Measurements from ENCODE around the gene BGLAP. TPM values are rescaled to one million over a fixed set of nuclear protein-coding genes. Genes with fewer than 3 reads are reported as not detected.

The BGLAP gene
- total RNA-seq, 1 donor from 2014 or later: not detected

- H3K4me1 Mint-ChIP-seq (ENCODE audit: low read depth, unreplicated experiment): peaks cover 10% of the 10 kb centered on the region
- H3K27me3 Mint-ChIP-seq (ENCODE audit: unreplicated experiment): peaks cover 2% of the 10 kb centered on the region
- H3K9me3 Mint-ChIP-seq (ENCODE audit: unreplicated experiment): peaks cover 2% of the 10 kb centered on the region
- H3K36me3 Mint-ChIP-seq (ENCODE audit: unreplicated experiment): no peaks in the 10 kb centered on the region
- no peak for DNase-seq
- H3K27ac Mint-ChIP-seq (ENCODE audit: unreplicated experiment): no peak overlapping the region
- TF ChIP-seq, protein P1, sequence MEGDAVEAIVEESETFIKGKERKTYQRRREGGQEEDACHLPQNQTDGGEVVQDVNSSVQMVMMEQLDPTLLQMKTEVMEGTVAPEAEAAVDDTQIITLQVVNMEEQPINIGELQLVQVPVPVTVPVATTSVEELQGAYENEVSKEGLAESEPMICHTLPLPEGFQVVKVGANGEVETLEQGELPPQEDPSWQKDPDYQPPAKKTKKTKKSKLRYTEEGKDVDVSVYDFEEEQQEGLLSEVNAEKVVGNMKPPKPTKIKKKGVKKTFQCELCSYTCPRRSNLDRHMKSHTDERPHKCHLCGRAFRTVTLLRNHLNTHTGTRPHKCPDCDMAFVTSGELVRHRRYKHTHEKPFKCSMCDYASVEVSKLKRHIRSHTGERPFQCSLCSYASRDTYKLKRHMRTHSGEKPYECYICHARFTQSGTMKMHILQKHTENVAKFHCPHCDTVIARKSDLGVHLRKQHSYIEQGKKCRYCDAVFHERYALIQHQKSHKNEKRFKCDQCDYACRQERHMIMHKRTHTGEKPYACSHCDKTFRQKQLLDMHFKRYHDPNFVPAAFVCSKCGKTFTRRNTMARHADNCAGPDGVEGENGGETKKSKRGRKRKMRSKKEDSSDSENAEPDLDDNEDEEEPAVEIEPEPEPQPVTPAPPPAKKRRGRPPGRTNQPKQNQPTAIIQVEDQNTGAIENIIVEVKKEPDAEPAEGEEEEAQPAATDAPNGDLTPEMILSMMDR (IDR thresholded peaks at IDR 0.05; ENCODE audit: partially characterized antibody, unreplicated experiment): no peak
- H3K4me3 Mint-ChIP-seq (ENCODE audit: unreplicated experiment): no peak overlapping the region
These were observed 15.2 kb upstream of the BGLAP start for GRCh38 chr1:156226782-156227181.

DNA sequence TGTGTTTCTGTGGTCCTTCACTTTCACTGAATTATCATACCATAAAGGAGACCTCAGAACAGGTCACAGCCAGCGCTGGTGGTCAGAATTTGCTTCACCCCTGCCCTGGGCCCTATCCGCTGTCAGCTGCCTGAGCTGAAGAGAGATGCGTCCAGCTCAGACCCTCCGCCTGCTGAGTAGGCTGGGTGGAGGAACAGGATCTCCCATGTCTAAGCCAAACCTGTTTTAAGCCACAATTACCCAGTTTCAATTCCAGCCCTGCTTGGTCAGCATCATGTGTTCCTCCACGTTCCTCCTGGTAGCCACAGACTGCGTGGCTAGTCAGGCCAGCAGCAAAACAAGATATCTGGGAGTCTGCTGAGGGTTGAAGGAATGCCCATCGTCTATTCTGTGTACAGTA, 13.5 kb upstream of the BGLAP start:
- TF ChIP-seq, protein P1 (IDR thresholded peaks at IDR 0.05; ENCODE audit: partially characterized antibody, unreplicated experiment): no peak
- peaks cover 2% of the 10 kb centered on the region for H3K27me3 Mint-ChIP-seq (ENCODE audit: unreplicated experiment)
- no peak for DNase-seq
- no peaks in the 10 kb centered on the region for H3K36me3 Mint-ChIP-seq (ENCODE audit: unreplicated experiment)
- H3K4me1 Mint-ChIP-seq (ENCODE audit: low read depth, unreplicated experiment): peaks cover 13% of the 10 kb centered on the region
- H3K9me3 Mint-ChIP-seq (ENCODE audit: unreplicated experiment): peaks cover 2% of the 10 kb centered on the region
- no peak overlapping the region for H3K27ac Mint-ChIP-seq (ENCODE audit: unreplicated experiment)
- H3K4me3 Mint-ChIP-seq (ENCODE audit: unreplicated experiment): no peak overlapping the region

DNA sequence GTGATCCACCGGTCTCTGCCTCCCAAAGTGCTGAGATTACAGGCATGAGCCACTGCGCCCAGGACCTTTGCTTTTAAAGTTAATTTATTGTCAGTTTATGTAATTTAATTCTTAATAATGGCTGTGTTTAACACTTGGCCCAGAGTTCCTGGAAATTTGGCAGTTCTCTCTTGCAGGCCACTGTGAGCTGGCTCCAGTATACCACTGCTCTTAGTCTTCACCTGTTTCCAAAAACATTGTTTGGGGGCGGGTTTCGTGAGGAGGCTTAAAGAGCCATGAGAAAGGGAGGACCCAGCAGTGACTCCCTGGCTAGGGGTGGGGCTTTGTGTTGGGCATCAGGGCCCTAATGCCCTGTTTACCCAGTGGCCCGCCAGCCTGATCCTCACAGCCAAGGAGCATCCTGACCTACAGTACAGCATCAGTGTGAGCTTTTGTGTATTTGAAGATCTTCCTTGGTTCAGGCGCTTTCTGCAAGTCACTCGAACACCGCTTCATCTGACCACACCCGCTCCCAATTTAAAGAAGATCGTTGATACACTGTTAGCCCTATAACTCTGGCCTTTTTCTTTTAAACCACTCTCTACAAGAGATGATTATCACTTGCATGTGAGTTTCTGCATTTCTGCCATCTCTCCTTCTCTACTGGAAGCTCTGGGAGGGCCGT, 12.0 kb upstream of the BGLAP start:
- Mint-ChIP-seq H3K4me1 (ENCODE audit: low read depth, unreplicated experiment) (peaks cover 10% of the 10 kb centered on the region), H3K27ac (ENCODE audit: unreplicated experiment) (peak overlapping the region; percentile 34), H3K27me3 (ENCODE audit: unreplicated experiment) (peaks cover 2% of the 10 kb centered on the region), H3K36me3 (ENCODE audit: unreplicated experiment) (no peaks in the 10 kb centered on the region), H3K9me3 (ENCODE audit: unreplicated experiment) (peaks cover 4% of the 10 kb centered on the region), H3K4me3 (ENCODE audit: unreplicated experiment) (no peak overlapping the region)
- no peak for DNase-seq
- TF ChIP-seq, protein P1 (IDR thresholded peaks at IDR 0.05; ENCODE audit: partially characterized antibody, unreplicated experiment): no peak

- DNase-seq: no peak
- Mint-ChIP-seq H3K36me3 (ENCODE audit: unreplicated experiment) (no peaks in the 10 kb centered on the region), H3K27ac (ENCODE audit: unreplicated experiment) (peak overlapping the region; percentile 34), H3K4me1 (ENCODE audit: low read depth, unreplicated experiment) (peaks cover 10% of the 10 kb centered on the region), H3K4me3 (ENCODE audit: unreplicated experiment) (no peak overlapping the region), H3K9me3 (ENCODE audit: unreplicated experiment) (peaks cover 4% of the 10 kb centered on the region), H3K27me3 (ENCODE audit: unreplicated experiment) (peaks cover 2% of the 10 kb centered on the region)
- TF ChIP-seq, protein P1 (IDR thresholded peaks at IDR 0.05; ENCODE audit: partially characterized antibody, unreplicated experiment): no peak
These were observed 11.5 kb upstream of the BGLAP start for GRCh38 chr1:156230473-156230837.

- H3K4me1 Mint-ChIP-seq (ENCODE audit: low read depth, unreplicated experiment): peaks cover 10% of the 10 kb centered on the region
- TF ChIP-seq, protein P1 (IDR thresholded peaks at IDR 0.05; ENCODE audit: partially characterized antibody, unreplicated experiment): no peak
- H3K9me3 Mint-ChIP-seq (ENCODE audit: unreplicated experiment): peaks cover 5% of the 10 kb centered on the region
- no peak overlapping the region for H3K4me3 Mint-ChIP-seq (ENCODE audit: unreplicated experiment)
- H3K36me3 Mint-ChIP-seq (ENCODE audit: unreplicated experiment): no peaks in the 10 kb centered on the region
- no peak for DNase-seq
- H3K27me3 Mint-ChIP-seq (ENCODE audit: unreplicated experiment): peaks cover 2% of the 10 kb centered on the region
- peak overlapping the region; percentile 23 for H3K27ac Mint-ChIP-seq (ENCODE audit: unreplicated experiment)
These were observed 9.6 kb upstream of the BGLAP start for GRCh38 chr1:156232201-156232894.

Measured in glutamatergic neuron (in vitro differentiated cells).